Hepatocyte (in vitro differentiated cells): ENCODE data around the gene VPS8.

Source experiments
- EZH2 ChIP-seq: fragments of 200-600 bp; sonication (generic); IDR thresholded peaks from 2 replicates; pipeline ENCODE4 v1.6.1; 2016; ENCODE audit warnings: antibody characterized with exemption, mild to moderate bottlenecking, borderline replicate concordance
- EZH2phosphoT487 ChIP-seq: fragments of 200-600 bp; sonication (generic); IDR thresholded peaks from one replicate; pipeline ENCODE4 v1.6.1; 2018; ENCODE audit warnings: antibody characterized with exemption, mild to moderate bottlenecking, low read depth, moderate library complexity; ENCODE audit not compliant: unreplicated experiment, severe bottlenecking
- TF ChIP-seq, protein P1 (sequence below): fragments of 200-600 bp; sonication (generic); IDR thresholded peaks from 2 replicates; pipeline ENCODE4 v1.5.1; 2016; ENCODE audit warnings: antibody characterized with exemption, mild to moderate bottlenecking; ENCODE audit not compliant: poor library complexity

- TF ChIP-seq, protein P1, sequence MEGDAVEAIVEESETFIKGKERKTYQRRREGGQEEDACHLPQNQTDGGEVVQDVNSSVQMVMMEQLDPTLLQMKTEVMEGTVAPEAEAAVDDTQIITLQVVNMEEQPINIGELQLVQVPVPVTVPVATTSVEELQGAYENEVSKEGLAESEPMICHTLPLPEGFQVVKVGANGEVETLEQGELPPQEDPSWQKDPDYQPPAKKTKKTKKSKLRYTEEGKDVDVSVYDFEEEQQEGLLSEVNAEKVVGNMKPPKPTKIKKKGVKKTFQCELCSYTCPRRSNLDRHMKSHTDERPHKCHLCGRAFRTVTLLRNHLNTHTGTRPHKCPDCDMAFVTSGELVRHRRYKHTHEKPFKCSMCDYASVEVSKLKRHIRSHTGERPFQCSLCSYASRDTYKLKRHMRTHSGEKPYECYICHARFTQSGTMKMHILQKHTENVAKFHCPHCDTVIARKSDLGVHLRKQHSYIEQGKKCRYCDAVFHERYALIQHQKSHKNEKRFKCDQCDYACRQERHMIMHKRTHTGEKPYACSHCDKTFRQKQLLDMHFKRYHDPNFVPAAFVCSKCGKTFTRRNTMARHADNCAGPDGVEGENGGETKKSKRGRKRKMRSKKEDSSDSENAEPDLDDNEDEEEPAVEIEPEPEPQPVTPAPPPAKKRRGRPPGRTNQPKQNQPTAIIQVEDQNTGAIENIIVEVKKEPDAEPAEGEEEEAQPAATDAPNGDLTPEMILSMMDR, result no peak
- no peak for TF ChIP-seq EZH2
- no peak for TF ChIP-seq EZH2phosphoT487
Observed at GRCh38 chr3:184949251-184949965, 137.4 kb downstream of the VPS8 start.
